SK-N-MC (cell line): ENCODE data around the gene CD8B.
"Not testable (repeated sequence)": the region's sequence is repeated elsewhere in the genome, so short reads cannot be mapped to it uniquely, and the experiment has no call there.

Experiments
- EZH2 ChIP-seq: fragments of 200-600 bp; sonication (generic); IDR thresholded peaks from one replicate; pipeline ENCODE4 v1.6.1; 2017; ENCODE audit warnings: antibody characterized with exemption
- FOXP2 ChIP-seq: optimal IDR thresholded peaks from 2 replicates; pipeline ENCODE3; 2011; ENCODE audit warnings: mild to moderate bottlenecking, moderate library complexity; ENCODE audit not compliant: insufficient read depth; ENCODE audit errors: extremely low read length, control extremely low read depth

DNA sequence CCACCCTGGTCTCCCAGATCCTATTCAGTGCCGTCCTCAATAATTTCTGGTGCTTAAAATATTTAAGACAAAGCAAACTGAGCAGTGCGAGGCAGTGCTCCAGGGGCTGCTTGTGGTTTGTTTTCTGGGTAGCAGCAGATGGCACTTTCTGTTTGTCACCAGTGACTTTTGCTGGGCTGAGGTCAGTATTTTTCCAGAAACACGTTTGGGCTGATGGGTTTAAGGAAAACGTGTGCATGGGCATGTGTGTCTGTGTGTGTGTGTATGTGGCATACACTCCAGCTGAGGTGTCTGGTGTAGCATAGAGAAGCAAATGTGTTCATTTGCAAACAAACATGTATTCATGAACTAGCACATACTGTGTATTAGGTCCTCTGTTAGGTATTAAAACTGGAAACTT lies 10.1 kb downstream of the CD8B start:
- not testable (repeated sequence) for TF ChIP-seq EZH2, FOXP2
